ENCODE measurements around the gene IGSF21.
"Not testable (repeated sequence)": the region's sequence is repeated elsewhere in the genome, so short reads cannot be mapped to it uniquely, and the experiment has no call there.

IGSF21 gene

DNA sequence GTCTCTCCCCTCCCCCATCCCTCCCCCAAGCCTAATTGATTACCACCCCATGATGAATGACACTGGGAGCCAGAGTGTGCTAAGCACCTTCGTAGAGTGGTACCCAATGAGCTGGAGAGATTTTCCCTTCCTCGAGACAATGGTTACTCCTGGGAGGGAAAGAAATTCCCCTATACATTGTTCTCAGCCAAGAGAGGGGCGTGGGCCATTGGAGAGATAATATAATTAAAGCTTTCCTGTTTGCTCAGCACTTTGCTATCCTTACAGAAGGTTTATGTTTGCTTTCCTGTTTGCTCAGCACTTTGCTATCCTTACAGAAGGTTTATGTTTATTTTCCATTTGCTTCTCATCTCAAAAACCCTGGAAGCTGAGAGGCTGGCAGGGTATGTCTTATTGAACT is 247.0 kb downstream of the IGSF21 start:
- no peak for DNase-seq (ENCODE audit: low read depth in 2 of 2)

DNA sequence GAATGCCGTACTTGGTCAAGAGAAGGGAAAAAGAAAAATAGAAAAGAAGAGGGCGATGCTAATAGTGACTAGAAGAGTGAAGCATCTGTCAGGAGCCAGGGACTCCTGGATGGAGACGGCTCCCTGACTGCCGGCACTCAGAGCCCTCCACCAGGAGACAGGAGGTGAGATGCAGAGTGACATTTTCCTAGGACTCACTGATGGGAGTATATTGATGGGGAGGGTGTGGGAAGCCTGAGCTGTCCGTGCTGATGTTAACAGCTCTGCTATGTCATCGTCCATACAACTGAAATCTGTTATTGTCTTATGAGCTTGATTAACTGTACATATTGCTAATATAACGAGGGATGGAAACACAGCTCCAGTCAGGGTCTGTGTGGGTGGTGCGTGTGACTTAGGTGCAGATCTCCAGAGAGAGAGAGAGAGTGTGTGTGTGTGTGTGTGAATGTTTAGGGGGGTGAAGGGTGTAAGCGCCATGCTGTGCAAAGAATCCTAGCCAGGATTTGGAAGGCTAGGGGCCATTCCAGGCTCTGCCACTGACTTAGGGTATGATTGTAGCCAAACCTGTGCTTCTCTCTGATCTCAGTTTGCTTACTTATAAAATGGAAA is 250.1 kb downstream of the IGSF21 start:
- DNase-seq (ENCODE audit: low read depth in 2 of 2): no peak

DNA sequence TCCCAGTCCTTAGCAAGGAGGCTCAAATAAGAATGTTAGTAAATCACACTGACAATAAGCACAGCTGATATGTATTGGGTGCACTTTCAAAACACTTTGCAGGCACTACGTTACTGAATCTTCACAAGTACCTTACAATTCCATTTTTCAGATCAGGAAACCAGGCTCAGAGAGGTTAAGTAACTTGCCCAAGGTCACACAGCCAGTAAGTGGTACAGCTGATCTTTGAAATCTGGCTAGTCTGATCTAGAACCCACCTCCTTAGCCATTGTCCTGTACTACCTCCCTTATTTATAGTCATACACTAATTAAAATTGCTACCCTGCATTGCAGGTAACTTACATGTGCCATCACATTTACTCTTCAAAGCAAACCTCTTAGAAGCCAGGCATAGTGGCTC is 251.0 kb downstream of the IGSF21 start:
- DNase-seq (ENCODE audit: low read depth in 2 of 2): no peak

DNA sequence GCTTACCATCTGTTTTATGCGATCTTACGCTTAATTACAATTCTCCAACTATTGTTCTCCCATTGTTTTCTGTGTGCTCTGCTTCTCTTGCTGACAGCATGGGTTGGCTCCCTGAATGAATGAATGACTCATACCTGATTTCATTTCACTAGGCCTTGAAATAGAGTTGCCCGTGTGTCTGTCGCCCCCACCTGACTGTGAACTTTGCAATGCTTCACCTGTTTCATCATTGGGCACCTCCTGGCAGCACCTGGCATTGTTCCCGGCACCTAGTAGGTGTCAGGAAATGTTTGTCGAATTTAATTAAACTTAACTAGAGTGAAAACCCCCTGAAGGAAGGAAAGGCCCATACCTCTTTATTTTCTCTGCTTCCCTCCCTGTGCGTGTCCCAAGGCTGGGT is 252.7 kb downstream of the IGSF21 start:
- no peak for DNase-seq (ENCODE audit: low read depth in 2 of 2)

DNA sequence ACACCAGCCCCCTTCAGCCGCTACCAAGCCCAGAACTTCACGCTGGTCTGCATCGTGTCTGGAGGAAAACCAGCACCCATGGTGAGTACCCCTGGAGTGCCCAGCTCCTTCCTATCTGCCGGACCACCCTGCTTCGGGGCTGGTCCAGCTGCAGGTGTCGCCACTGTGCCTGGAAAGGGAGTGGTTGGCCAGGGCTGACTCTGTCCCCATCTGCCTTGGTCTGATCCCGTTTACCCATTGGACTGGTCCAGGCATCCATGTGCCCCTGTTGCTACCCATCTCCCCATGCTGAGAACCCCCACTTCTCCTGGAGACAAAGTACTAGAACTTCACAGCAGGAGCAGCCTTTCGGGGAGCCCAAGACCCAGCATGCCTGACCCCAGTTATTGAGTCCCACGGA is 254.6 kb downstream of the IGSF21 start:
- no peak for DNase-seq (ENCODE audit: low read depth in 2 of 2)

DNA sequence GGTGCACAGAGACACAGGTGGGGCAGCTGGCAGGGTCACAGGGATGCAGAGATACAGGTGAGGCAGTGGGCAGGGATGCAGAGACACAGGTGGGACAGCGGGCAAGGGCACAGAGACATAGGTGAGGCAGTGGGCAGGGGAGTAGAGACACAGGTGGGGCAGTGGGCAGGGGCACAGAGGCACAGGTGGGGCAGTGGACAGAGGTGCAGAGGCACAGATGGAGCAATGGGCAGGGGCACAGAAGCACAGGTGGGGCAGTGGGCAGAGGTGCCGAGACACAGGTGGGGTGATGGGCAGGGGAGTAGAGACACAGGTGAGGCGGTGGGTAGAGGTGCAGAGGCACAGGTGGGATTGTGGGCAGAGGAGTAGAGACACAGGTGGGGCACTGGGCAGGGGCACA is 255.8 kb downstream of the IGSF21 start:
- DNase-seq (ENCODE audit: low read depth in 2 of 2): no peak

DNA sequence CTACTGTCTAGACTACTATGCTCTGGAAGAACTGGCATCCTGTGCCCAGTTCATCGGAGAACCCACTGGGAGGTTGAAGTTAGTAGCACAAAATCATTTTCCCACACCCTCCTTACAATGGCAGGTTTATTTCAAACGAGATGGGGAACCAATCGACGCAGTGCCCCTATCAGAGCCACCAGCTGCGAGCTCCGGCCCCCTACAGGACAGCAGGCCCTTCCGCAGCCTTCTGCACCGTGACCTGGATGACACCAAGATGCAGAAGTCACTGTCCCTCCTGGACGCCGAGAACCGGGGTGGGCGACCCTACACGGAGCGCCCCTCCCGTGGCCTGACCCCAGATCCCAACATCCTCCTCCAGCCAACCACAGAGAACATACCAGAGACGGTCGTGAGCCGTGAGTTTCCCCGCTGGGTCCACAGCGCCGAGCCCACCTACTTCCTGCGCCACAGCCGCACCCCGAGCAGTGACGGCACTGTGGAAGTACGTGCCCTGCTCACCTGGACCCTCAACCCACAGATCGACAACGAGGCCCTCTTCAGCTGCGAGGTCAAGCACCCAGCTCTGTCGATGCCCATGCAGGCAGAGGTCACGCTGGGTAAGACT is 257.6 kb downstream of the IGSF21 start:
- DNase-seq (ENCODE audit: low read depth in 2 of 2): no peak

DNA sequence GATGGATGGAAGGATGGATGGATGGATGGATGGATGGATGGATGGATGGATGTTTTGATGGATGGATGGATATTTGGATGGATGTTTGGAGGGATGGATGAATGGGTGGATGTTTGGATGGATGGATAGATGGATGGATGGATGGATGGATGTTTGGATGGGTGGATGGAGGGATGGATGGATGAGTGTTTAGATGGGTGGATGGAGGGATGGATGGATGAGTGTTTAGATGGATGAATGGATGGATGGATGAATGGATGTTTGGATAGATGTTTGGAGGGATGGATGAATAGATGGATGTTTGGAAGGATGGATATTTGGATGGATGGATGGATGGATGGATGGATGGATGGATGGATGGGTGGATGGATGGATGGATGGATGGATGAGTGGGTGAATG is 264.9 kb downstream of the IGSF21 start:
- not testable (repeated sequence) for DNase-seq (ENCODE audit: low read depth in 2 of 2)

DNA sequence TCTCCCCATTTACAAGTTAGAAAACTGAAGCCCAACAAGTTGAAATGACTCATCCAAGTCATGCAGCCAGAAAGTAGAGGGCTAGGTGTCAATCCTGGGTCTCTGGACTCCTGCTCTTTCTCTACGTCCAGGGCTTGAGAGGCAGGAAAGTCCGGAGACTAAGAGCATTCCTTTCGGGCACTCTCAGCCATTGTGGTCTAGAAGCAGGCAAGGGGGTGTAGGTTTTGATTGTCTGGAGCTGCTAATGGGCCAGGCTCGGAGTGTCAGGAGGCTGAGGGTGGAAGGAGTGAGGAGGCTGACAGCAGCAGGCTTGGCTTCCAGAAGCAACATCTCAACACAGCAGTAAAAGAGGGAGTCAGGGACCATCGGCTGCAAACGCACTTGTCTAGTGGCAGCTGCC is 265.6 kb downstream of the IGSF21 start:
- DNase-seq (ENCODE audit: low read depth in 2 of 2): no peak

DNA sequence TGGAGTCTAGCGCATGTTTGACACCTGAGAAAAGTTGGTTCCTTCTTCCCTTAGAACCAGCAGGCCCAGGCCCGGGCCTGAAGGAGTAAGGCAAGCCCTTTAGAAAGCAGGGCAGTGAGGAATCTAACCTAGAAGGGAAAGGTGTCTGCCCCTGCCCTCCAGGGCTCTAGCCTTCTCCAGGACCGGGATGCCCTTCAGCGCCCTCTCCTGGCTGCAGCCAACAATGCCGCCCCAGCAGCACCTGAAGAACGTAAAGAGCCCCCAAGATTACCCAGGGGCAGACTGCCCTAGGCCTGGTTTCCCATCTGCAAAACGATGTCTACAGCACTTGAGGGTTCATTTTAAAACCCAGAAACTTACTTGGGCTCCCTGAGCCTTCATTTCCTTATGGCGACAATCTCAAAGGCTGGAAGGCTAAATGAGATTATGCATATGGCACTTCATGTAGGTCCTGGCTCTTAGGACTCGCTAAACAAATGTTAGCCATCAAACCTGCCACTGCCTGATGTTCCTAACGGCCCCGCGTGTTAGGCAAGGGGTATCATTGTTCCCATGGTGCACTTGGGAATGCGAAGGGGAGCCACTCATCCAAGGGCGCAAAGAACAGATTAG is 266.4 kb downstream of the IGSF21 start:
- DNase-seq (ENCODE audit: low read depth in 2 of 2): no peak

DNA sequence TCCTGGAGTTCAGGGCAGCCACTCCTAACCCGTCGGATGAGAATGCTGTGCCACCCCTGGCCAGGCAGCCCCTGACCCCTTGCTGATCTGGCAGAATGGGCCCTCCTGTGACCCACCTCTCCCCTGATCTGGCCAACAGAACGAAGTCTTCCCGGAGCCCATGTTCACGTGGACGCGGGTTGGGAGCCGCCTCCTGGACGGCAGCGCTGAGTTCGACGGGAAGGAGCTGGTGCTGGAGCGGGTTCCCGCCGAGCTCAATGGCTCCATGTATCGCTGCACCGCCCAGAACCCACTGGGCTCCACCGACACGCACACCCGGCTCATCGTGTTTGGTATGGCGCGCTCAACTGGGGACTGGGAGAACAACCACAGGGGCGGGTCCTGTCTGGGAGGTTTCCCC is 269.1 kb downstream of the IGSF21 start:
- DNase-seq (ENCODE audit: low read depth in 2 of 2): no peak

DNA sequence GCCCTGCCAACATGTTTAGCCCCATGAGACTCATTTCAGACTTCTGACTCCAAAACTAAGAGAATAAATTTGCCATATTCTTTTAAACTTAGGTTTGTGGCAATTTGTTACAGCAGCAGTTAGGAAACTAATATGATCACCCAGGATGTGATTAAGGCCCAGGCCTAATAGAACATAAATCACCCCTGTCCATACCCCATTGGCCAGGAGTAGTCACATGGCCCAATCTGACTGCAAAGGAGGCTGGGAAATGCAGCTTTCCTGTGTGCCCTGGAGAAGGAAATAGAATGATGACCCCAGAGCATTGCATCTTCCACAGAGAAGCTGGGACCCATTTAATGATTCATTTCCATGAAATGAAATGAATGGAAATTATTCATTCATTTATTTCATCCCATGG is 272.7 kb downstream of the IGSF21 start:
- no peak for DNase-seq (ENCODE audit: low read depth in 2 of 2)

DNA sequence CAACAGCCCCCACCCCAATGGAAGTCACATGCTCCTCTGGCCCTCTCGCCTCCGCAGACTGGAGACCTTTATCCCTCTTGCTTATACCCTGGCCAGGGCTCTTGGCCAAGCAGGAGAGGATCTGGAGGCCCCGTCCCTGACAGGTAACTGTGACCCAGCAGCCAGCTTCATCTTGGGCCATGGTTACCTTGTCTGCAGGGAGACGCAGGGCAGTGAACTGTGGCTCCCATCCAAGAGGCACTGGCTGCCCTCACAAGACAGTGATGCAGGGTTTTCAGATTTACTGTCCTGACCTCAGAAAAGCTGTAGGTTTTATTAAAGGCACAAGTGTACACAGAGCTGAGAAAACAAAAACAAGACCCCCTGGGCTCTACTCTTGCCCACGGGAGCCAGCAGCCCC is 276.5 kb downstream of the IGSF21 start:
- no peak for DNase-seq (ENCODE audit: low read depth in 2 of 2)

DNA sequence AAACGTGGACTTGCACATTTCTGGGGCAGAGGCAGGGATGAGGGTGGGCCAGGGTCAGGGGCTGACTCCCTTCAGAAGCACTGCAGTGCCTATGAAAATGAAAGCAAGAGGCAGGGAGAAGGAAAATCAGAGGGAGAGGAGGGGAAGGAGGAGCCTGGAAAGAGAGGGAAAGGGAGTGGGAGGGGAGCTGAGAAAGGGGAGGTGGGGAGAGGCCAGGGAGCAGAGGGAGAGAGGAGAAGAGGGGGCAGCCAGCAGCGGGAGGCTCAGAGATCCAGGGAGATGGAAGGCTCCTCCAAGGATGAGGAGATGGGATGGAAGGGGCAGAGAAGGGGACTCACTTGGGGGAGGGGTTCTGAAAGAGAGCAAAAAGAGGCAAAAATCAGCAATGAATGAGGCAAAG is 276.9 kb downstream of the IGSF21 start:
- no peak for DNase-seq (ENCODE audit: low read depth in 2 of 2)

DNA sequence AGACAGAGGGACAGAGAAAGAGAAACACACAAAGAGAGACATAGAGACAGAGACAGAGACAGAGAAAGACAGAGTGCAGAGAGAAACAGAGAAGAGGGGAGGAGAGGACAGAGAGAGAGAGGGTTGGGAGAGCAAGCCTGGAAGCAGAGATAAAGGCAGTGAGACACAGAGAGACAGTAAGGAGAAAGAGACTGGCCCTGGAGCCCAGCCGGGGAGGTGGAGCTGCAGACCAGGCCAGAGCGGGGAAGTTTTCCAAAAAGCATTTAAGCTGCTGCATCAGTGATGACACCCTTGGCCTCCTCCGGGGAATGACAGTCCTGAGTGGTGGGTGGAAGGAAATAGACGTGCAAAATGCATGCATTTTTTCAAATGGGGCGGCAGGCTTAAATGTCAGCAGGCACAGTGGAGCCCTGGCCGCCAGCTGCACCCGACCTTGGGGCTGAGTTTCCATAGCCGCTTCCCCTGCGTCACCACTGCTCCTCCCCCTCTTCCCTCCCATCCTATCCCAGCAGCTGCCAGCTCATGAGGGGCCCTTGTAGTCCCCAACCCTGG is 277.7 kb downstream of the IGSF21 start:
- DNase-seq (ENCODE audit: low read depth in 2 of 2): no peak

DNA sequence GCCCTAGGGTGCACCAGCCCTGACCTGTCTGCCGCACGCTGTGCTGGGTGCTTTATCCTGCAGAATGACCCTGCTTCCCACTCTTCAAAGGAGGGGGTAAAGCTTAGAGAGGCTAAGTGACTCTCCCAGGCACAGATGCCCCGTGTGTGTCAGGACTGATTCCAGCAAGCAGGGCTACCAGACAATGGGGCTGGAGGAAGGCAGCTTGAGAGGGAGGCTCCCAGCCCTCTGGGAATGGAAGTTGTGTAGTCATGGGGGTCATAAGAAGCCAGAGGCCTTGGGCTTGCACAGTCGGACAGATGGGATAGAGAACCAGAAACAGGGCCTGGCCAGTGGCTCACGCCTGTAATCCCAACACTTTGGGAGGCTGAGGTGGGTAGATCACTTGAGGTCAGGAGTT is 279.0 kb downstream of the IGSF21 start:
- no peak for DNase-seq (ENCODE audit: low read depth in 2 of 2)

DNA sequence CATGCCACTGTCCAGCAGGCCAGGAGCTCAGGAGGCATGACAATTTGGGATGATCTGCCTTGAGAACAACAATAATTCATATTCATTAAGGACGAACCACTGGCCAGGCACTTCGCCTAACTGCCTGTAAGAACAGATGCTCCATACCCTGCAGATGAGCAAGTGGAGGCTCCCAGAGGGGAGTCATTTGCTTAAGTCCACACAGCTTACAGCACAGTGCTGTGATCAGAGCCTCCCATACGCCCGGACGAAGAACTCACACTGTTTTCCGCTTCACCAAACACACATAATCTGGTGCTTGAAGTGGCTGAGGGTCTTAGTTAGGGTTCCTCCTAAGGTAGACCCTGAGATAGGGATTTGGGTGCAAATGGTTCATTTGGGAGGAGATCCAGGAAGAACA is 279.7 kb downstream of the IGSF21 start:
- no peak for DNase-seq (ENCODE audit: low read depth in 2 of 2)

DNA sequence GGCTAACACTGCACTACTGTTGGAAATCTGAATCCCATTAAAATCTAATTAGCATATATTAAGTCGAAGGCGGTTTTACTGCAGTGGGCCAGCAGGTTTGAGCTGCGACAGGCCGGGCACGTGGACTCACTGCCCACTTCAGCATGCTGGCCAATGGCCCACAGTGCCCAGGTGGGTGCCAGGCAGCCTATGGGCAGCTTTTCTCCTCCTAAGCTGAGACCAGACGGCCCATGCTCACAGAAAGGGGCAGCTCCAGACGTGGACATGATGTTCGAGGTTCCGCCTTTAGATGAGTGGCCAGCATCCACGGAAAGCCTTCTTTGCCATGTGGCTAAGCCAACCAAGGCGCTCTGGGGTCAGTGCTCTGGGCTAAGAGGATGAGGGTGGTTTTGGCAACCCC is 283.4 kb downstream of the IGSF21 start:
- no peak for DNase-seq (ENCODE audit: low read depth in 2 of 2)

DNA sequence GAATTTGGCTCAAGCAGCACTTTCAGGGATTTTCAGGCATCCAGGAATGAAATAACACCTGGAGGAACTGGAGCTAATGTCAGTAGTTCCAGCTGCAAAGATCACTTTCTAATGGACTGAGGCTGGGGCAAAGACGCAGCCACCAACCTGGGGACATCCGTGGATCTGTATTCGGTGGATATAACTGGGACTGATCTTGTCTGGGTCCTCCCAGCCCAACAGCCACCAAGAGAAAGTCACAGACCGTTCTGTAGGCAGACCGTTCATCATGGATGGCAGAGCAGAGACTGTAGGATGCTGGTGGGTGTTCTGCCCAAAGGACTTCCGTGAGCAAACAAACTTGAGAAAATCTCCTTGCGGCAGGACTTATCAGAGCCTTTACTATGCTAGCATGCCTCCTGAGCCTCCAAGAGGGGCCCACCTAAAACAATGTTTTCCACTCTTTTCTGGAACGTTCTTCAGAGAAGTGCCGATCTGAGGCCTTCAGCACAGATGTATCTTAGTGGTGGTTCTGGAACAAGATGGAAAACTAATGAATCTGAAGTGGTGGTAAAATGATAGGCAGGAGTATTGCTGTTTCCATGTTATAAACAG is 287.1 kb downstream of the IGSF21 start:
- no peak for DNase-seq (ENCODE audit: low read depth in 2 of 2)

DNA sequence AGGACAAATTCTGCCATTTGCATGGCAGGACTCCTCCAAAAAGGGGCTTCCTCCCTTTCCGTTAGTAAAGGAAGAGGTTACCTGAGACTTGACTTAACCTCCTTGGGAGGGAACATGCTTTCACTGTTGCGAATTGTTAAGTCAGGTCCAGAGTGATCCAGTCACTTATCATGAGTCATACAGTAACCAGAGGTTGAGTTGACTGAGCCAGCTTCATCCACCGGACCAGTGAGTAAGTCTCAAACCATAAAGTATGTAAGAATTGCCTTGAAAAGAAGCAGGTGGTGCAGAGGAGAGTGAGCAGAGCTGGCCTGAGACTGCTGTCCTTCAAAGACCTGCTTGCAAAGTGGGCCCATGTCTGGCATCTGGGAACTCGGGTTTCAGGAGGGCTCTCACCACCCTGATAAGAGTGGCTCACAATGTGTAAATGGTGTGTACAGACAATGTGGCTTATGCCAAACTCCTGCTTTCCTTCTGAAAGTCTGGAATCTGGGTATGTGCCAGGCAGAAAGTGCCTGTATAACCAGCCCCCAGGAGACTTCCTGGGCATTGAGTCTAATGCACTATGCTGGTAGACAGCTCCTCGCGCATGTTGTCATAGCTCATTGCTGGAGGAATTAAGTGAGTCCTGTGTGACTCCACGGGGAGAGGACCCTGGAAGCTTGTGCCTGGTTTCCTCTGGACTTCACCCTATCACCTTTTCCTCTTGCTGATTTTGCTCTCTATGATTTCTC is 288.8 kb downstream of the IGSF21 start:
- no peak for DNase-seq (ENCODE audit: low read depth in 2 of 2)

DNA sequence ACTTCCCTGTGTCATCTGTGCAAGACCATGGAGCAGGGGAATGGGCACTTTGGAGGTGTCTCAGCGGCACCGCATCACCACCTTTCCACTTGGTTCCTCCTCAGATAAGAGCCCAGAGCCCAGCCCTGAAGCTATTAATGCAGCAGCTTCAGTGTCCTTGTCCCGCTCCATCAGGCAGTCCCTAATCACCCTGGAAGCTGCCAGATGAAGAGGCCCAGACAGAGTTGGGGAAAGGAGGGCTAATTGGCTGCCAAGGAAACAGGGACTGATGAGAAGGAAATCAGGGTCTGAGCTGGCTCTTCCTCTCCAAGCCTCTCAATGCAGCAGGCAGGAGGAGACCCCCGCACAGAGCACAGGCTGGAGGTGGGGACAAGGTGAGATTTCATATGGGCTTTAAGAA is 290.0 kb downstream of the IGSF21 start:
- no peak for DNase-seq (ENCODE audit: low read depth in 2 of 2)

DNA sequence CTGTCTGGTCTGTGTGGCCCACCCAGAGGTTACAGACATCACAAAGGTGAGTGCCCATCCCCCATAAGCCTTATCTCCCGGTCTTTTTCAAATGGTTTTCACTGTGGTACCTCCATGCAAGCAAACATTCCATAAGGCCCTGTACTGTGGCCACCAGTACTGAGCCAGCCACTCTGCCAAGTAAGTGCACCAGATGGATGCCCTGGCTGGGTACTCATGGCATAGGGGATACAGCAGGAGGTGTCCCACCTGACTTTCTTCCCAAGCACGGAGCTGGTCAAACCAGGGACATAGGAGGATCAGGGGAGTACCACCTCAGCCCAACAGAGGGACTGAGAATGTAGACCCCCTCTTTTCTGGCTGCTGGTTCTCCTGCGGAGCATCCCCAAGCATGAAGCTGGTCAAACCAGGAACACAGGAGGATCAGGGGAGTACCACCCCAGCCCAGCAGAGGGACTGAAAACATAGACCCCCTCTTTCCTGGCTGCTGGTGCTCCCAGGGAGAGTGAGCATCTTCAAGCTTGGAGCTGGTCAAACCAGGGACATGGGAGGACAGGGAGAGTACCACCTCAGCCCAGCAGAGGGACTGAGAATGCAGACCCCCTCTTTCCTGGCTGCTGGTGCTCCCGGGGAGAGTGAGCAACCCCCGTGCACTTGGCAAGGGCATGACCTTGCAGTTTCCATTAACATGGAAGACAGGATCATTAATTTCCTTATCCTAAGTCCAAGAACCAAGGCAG is 291.4 kb downstream of the IGSF21 start:
- DNase-seq (ENCODE audit: low read depth in 2 of 2): no peak
